ENCODE data around the gene SLC45A3.

The SLC45A3 gene

GRCh38 chr1:205688171-205689080, 8.1 kb upstream of the SLC45A3 start:
- DNase-seq (ENCODE audit: low read depth): no peak
- no peak overlapping the region for H3K4me3 ChIP-seq (ENCODE audit: low read depth, low read length)
- TF ChIP-seq, protein P1, sequence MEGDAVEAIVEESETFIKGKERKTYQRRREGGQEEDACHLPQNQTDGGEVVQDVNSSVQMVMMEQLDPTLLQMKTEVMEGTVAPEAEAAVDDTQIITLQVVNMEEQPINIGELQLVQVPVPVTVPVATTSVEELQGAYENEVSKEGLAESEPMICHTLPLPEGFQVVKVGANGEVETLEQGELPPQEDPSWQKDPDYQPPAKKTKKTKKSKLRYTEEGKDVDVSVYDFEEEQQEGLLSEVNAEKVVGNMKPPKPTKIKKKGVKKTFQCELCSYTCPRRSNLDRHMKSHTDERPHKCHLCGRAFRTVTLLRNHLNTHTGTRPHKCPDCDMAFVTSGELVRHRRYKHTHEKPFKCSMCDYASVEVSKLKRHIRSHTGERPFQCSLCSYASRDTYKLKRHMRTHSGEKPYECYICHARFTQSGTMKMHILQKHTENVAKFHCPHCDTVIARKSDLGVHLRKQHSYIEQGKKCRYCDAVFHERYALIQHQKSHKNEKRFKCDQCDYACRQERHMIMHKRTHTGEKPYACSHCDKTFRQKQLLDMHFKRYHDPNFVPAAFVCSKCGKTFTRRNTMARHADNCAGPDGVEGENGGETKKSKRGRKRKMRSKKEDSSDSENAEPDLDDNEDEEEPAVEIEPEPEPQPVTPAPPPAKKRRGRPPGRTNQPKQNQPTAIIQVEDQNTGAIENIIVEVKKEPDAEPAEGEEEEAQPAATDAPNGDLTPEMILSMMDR (IDR thresholded peaks at IDR 0.05; ENCODE audit: insufficient read depth, low read depth, low read length, missing control alignments): no peak

DNA sequence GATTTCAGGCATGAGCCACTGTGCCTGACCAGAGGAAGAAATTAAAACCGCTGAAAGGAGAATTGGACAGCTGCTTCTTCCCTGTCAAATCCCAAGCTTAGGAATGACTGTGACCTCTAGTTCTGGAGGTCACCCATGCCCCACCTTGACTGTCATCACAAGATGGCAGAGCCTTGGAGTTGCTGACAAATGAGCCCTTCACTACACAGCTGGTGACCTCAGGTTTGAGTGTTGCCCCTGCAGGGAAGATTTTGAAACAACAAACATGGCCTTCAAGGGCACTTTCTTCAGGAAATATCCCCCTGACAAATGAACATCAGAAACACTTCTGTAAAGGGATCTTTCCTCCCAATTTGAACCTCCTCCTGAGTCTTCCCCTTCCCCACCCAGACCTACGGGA, 6.9 kb upstream of the SLC45A3 start:
- H3K4me3 ChIP-seq (ENCODE audit: low read depth, low read length): no peak overlapping the region
- DNase-seq (ENCODE audit: low read depth): no peak
- TF ChIP-seq, protein P1 (IDR thresholded peaks at IDR 0.05; ENCODE audit: insufficient read depth, low read depth, low read length, missing control alignments): no peak

GRCh38 chr1:205681364-205681763, 1.1 kb upstream of the SLC45A3 start:
- H3K4me3 ChIP-seq (ENCODE audit: low read depth, low read length): no peak overlapping the region
- no peak for DNase-seq (ENCODE audit: low read depth)
- TF ChIP-seq, protein P1 (IDR thresholded peaks at IDR 0.05; ENCODE audit: insufficient read depth, low read depth, low read length, missing control alignments): no peak

GRCh38 chr1:205678286-205679111, 1.8 kb downstream of the SLC45A3 start:
- DNase-seq (ENCODE audit: low read depth): no peak
- no peak overlapping the region for H3K4me3 ChIP-seq (ENCODE audit: low read depth, low read length)
- TF ChIP-seq, protein P1 (IDR thresholded peaks at IDR 0.05; ENCODE audit: insufficient read depth, low read depth, low read length, missing control alignments): no peak

DNA sequence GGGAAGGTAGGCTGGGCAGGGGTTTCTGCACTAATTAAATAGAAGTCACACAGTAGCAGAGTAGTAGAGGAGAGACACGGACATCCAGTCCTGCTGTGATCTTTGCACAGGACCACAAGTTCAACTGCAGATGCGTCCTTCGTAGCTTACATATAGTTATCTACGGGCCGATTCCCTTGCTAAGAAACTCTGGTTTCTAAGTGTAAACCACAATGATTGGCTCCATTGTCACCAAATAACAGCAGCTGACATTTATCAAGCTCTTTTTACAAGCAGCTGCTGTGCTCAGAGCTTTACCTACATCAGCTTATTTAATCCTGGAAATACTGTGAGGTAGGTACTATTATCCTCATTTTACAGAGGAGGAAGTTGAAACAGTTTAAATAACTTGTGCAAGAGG, 3.1 kb downstream of the SLC45A3 start:
- DNase-seq (ENCODE audit: low read depth): no peak
- TF ChIP-seq, protein P1 (IDR thresholded peaks at IDR 0.05; ENCODE audit: insufficient read depth, low read depth, low read length, missing control alignments): no peak
- H3K4me3 ChIP-seq (ENCODE audit: low read depth, low read length): no peak overlapping the region

DNA sequence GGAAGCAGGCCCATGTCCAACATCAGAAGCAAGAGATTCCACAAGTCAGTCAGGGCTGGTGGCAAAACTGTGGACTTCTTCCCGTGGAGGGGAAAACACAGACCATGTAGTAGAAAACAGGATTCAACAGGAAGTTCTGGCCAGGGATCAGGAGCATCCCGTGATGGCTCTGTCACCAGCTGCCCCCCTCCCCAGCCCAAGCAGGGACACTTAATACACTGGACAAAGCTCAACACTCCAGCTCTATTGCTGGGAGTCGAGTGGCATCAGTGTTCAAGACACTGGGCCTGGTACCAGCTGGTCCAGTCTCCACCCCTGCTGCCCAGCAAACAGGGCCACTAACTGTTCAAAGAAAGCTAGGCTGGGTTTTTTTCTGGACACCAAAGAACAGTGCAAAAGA, 3.7 kb downstream of the SLC45A3 start:
- no peak overlapping the region for H3K4me3 ChIP-seq (ENCODE audit: low read depth, low read length)
- TF ChIP-seq, protein P1 (IDR thresholded peaks at IDR 0.05; ENCODE audit: insufficient read depth, low read depth, low read length, missing control alignments): no peak
- no peak for DNase-seq (ENCODE audit: low read depth)
